Spleen (tissue), 11 donors: ENCODE data around the gene PPP1CA. TPM values are rescaled to one million over a fixed set of nuclear protein-coding genes. Genes with fewer than 3 reads are reported as not detected.

Experiments
- DNase-seq: peaks from one replicate; pipeline ENCODE4 v3.0.0-alpha.2; 2020
- H3K27ac ChIP-seq, 8 donors: fragments of 200-600 bp; sonication (generic) in 7 of 8; 1 replicate in 4 of 8; 2 replicates in 4 of 8; pipeline versions ENCODE4 v1.5.0 to v1.8.0; 2016 to 2021; ENCODE audit warnings: inconsistent platforms in 4 of 8, mild to moderate bottlenecking in 4 of 8, moderate library complexity in 1 of 8
- H3K27me3 ChIP-seq, 7 donors: fragments of 200-600 bp; sonication (generic) in 6 of 7; replicated peaks in 1 of 7; 1 replicate in 4 of 7; 2 replicates in 3 of 7; pipeline versions ENCODE4 v1.5.0 to v1.8.0; 2016 to 2021; ENCODE audit warnings: inconsistent platforms in 3 of 7, mild to moderate bottlenecking in 1 of 7
- H3K36me3 ChIP-seq, 6 donors: fragments of 200-600 bp; sonication (generic) in 5 of 6; 1 replicate in 4 of 6; 2 replicates in 2 of 6; pipeline versions ENCODE4 v1.5.0 to v1.8.0; 2016 to 2021; ENCODE audit warnings: inconsistent platforms in 2 of 6
- H3K4me1 ChIP-seq, 6 donors: fragments of 200-600 bp; sonication (generic) in 5 of 6; 1 replicate in 3 of 6; 2 replicates in 3 of 6; pipeline versions ENCODE4 v1.5.0 to v1.8.0; 2016 to 2021; ENCODE audit warnings: inconsistent platforms in 3 of 6
- H3K4me3 ChIP-seq, 8 donors: fragments of 200-600 bp; sonication (generic) in 7 of 8; 1 replicate in 4 of 8; 2 replicates in 4 of 8; pipeline versions ENCODE4 v1.5.0 to v1.8.0; 2016 to 2021; ENCODE audit warnings: inconsistent platforms in 4 of 8, mild to moderate bottlenecking in 4 of 8, moderate library complexity in 2 of 8
- H3K9me3 ChIP-seq, 8 donors: fragments of 200-600 bp; sonication (generic) in 7 of 8; 1 replicate in 4 of 8; 2 replicates in 4 of 8; pipeline versions ENCODE4 v1.5.0 to v1.8.0; 2016 to 2021; ENCODE audit warnings: inconsistent platforms in 4 of 8
- CTCF ChIP-seq, 11 experiments: fragments of 200-600 bp in 7 of 11; fragments of 450-650 bp in 4 of 11; sonication (generic) in 4 of 11; IDR thresholded peaks in 8 of 11; conservative IDR thresholded peaks in 3 of 11; 1 replicate in 7 of 11; 2 replicates in 4 of 11; pipeline versions ENCODE4 v1.4.0 to v1.8.0; 2016 to 2021; ENCODE audit warnings: antibody characterized with exemption in 11 of 11, inconsistent platforms in 4 of 11, mild to moderate bottlenecking in 1 of 11
- POLR2A ChIP-seq, 3 donors: fragments of 450-650 bp; IDR thresholded peaks; one replicate each; pipeline ENCODE4 v1.5.1; 2017; ENCODE audit warnings: antibody characterized with exemption in 3 of 3, mild to moderate bottlenecking in 1 of 3
- POLR2AphosphoS5 ChIP-seq, 3 donors: sonication (generic); formaldehyde crosslinking; IDR thresholded peaks; one replicate each; pipeline ENCODE4 v1.5.1; 2017; ENCODE audit warnings: antibody characterized with exemption in 3 of 3
- WGBS, 5 donors: extraction: QIAGEN DNeasy Blood & Tissue Kit in 3 of 5; methylation state at CpG; one replicate each; pipeline versions ENCODE4 v1.1.5 to v1.1.7; 2013 to 2018; 5-methylcytosine and 5-hydroxymethylcytosine counted together
- intact Hi-C: fragments of 100-400 bp; cut with DNase I; formaldehyde crosslinking; loops from one replicate; pipeline ENCODE4 v1.15.0; 2023; ENCODE audit warnings: low total_unique reads
- polyA plus RNA-seq, 3 donors: library from polyadenylated mRNA; stranded (reverse); fragments of 200-250 nt; gene quantifications; one replicate each; pipeline ENCODE4 v1.2.1, GENCODE V29; 2013
- total RNA-seq, 7 donors: library from RNA; depleted of rRNA in 3 of 7; stranded (reverse); fragments of >200 nt in 3 of 7; fragmentation: NEBNext Ultra II Directional in 4 of 7; extraction: Animal tissue kit (Norgen Biotek cat#: 25700) in 4 of 7; gene quantifications; one replicate each; pipeline versions ENCODE4 v1.1.0 to v1.2.1, GENCODE V29; 2016 to 2021
- donor health status: healthy with polysubstance abuse.
- donor health status: DM: no; HTN: no; CAD: no; lungs with moderate emphysema.
- donor health status: DM: no; HTN: no; CAD: no.
- donor health status: Bipolar disorder and iron deficiency.
- donor health status: healthy.
- donor health status: DM: no; HTN: no; CAD: no.
- donor health status: DM: yes; HTN: yes; CAD: no.

The PPP1CA gene
- total and polyA plus RNA-seq, 10 donors, result 147 to 207 (median 158) TPM

DNA sequence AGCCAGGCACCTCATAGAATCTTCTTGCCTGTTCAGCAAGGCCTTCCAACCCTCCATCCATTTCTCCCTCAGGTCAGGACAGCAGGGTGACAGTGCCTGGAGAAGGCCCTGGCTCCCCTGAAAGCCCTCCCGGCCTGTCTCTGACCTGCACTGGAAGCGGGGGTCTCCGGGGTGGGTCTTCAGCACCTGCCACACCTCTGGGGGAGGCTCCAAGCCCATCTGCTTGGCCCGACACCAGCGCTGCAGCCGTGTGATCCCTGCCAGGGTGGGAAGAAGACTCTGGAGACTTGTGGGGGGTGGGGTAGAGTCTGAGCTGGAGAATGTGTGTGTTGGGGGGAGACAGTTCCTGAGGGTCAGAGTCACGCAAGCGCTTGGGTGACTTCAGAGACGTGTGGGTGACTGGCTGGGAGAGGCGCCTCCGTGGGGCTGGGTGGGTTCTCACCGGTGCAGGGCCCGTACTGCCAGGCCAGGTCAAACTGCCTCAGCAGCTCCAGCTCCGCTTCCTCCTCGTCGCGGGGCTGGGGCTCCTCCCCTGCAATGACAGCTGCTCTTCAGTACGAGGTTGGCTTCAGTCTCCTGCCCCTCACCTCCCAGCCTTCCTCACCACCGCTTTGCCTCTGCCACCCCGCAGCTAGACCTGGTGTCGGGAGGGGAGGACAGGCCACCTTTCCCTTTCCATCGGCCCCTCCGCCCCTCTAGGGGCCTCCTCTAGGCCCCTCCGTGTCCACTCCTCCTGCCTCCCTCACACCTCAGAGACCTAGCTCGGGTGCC, 48.9 kb downstream of the PPP1CA start:
- TF ChIP-seq POLR2AphosphoS5 (IDR thresholded peaks at IDR 0.05), result no peak
- TF ChIP-seq POLR2A (IDR thresholded peaks at IDR 0.05), result no peak
- TF ChIP-seq CTCF (IDR thresholded peaks at IDR 0.05 in 8 of 11, conservative IDR thresholded peaks at IDR 0.05 in 3 of 11), result no peak
- Histone ChIP-seq H3K36me3 (peaks cover 0 to 11% (median 0%) of the 10 kb centered on the region in 6 donors), H3K4me3 (peak overlapping the region; percentile 33 to 78 (median 66)), H3K27me3 (no peaks in the 10 kb centered on the region), H3K4me1 (peaks cover 80 to 97% (median 93%) of the 10 kb centered on the region in 6 donors), H3K9me3 (no peaks in the 10 kb centered on the region), H3K27ac (peak overlapping the region; percentile 90 to 100 (median 100))
- WGBS, 5 donors, result 10 to 23% (median 13%) methylated on average over 14 to 25 of the region's 25 CpGs
- peak; percentile 96 for DNase-seq
- intact Hi-C loops, result no loop called here

DNA sequence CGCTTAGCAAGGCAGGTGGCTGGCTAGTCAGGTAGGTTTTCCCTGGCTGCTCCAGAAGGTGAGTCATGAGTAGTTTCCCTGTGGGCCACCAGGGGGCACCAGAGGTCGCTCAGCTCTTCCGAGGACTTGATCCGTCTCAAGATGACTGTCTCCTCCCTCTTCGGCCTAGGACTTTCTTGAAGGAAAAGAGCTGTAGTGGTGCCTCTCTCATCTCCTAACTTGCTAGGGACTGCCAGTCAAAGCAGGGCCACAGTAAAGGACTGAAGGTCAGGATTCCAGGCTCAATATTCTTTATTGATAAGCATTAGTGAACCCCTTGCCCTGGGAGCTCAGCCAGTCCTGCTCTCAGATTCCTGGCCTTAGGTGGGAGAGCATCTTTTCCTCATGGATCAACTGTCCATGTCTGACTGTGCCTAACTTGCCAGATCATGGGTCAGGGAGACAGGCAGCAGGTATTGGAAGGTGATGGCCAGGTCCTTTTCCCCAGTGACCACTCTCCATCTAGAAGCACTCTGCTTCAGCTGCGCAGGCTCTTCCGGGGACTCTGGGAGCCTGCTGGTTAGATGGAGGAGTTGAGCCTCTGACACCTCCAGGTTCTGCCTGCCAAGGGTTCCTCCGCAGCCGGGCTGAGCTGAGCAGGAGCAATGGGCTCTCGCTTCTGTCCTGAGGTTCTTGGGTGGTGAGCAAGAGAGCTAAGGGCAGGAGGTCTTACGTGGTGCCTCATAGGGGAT, 50.2 kb downstream of the PPP1CA start:
- TF ChIP-seq CTCF (IDR thresholded peaks at IDR 0.05 in 8 of 11, conservative IDR thresholded peaks at IDR 0.05 in 3 of 11), result peak; percentile 80 to 96 (median 91)
- peak in 2 of 3 donors; percentile 36 to 59 for TF ChIP-seq POLR2AphosphoS5 (IDR thresholded peaks at IDR 0.05)
- no peak for TF ChIP-seq POLR2A (IDR thresholded peaks at IDR 0.05)
- intact Hi-C loops, result no loop called here
- Histone ChIP-seq H3K27me3 (no peaks in the 10 kb centered on the region), H3K9me3 (no peaks in the 10 kb centered on the region), H3K27ac (peak overlapping the region; percentile 90 to 100 (median 100)), H3K36me3 (peaks cover 0 to 11% (median 0%) of the 10 kb centered on the region in 6 donors), H3K4me3 (peak overlapping the region in 6 of 8 donors; percentile 61 to 78 (median 66)), H3K4me1 (peaks cover 69 to 95% (median 83%) of the 10 kb centered on the region in 6 donors)
- peak; percentile 90 for DNase-seq
- WGBS, 5 donors, result 51 to 57% (median 55%) methylated on average over 10 to 11 of the region's 11 CpGs

GRCh38 chr11:67349928-67350465, 51.7 kb downstream of the PPP1CA start:
- no peak for DNase-seq
- Histone ChIP-seq H3K27ac (peak overlapping the region in 7 of 8 donors; percentile 1 to 99 (median 37)), H3K27me3 (no peaks in the 10 kb centered on the region), H3K9me3 (no peaks in the 10 kb centered on the region), H3K4me1 (peaks cover 64 to 95% (median 83%) of the 10 kb centered on the region in 6 donors), H3K4me3 (no peak overlapping the region), H3K36me3 (peaks cover 0 to 11% (median 0%) of the 10 kb centered on the region in 6 donors)
- intact Hi-C loops, result loop anchor here (5.0 kb wide), 1 partner anchor 32 kb away; no protein-coding TSS in a partner anchor
- TF ChIP-seq POLR2A (IDR thresholded peaks at IDR 0.05) (no peak), POLR2AphosphoS5 (IDR thresholded peaks at IDR 0.05) (no peak), CTCF (IDR thresholded peaks at IDR 0.05 in 8 of 11, conservative IDR thresholded peaks at IDR 0.05 in 3 of 11) (no peak)
- WGBS, 5 donors, result 71 to 80% (median 78%) methylated on average over 4 of the region's 4 CpGs
